ENCODE data around the gene AKAP13.
A peak's percentile ranks its signal among the peaks of the same experiment; 100 is the strongest.

AKAP13 gene

GRCh38 chr15:85611361-85611760 lies 231.0 kb downstream of the AKAP13 start:
- H3K4me3 ChIP-seq (ENCODE audit: low read length), result no peak overlapping the region
- no peak for TF ChIP-seq CTCF (conservative IDR thresholded peaks at IDR 0.05; ENCODE audit: low read length)
- DNase-seq (ENCODE audit: low read depth), result no peak

GRCh38 chr15:85614059-85614458 lies 233.7 kb downstream of the AKAP13 start:
- no peak for TF ChIP-seq CTCF (conservative IDR thresholded peaks at IDR 0.05; ENCODE audit: low read length)
- no peak for DNase-seq (ENCODE audit: low read depth)
- no peak overlapping the region for H3K4me3 ChIP-seq (ENCODE audit: low read length)

- no peak overlapping the region for H3K4me3 ChIP-seq (ENCODE audit: low read length)
- peak; percentile 57 for TF ChIP-seq CTCF (conservative IDR thresholded peaks at IDR 0.05; ENCODE audit: low read length)
- DNase-seq (ENCODE audit: low read depth), result peak; percentile 62
Measured at GRCh38 chr15:85615930-85616329, 235.5 kb downstream of the AKAP13 start.

GRCh38 chr15:85616549-85617110 lies 236.2 kb downstream of the AKAP13 start:
- no peak overlapping the region for H3K4me3 ChIP-seq (ENCODE audit: low read length)
- DNase-seq (ENCODE audit: low read depth), result peak; percentile 80
- TF ChIP-seq CTCF (conservative IDR thresholded peaks at IDR 0.05; ENCODE audit: low read length), result no peak

- H3K4me3 ChIP-seq (ENCODE audit: low read length), result no peak overlapping the region
- DNase-seq (ENCODE audit: low read depth), result no peak
- TF ChIP-seq CTCF (conservative IDR thresholded peaks at IDR 0.05; ENCODE audit: low read length), result no peak
Measured at GRCh38 chr15:85618228-85618505, 237.8 kb downstream of the AKAP13 start.

GRCh38 chr15:85618956-85619491 lies 238.6 kb downstream of the AKAP13 start:
- no peak for TF ChIP-seq CTCF (conservative IDR thresholded peaks at IDR 0.05; ENCODE audit: low read length)
- H3K4me3 ChIP-seq (ENCODE audit: low read length), result peak overlapping the region; percentile 74
- DNase-seq (ENCODE audit: low read depth), result peak; percentile 96

- peak overlapping the region; percentile 74 for H3K4me3 ChIP-seq (ENCODE audit: low read length)
- no peak for DNase-seq (ENCODE audit: low read depth)
- TF ChIP-seq CTCF (conservative IDR thresholded peaks at IDR 0.05; ENCODE audit: low read length), result peak; percentile 30
Measured at GRCh38 chr15:85619992-85620689, 239.7 kb downstream of the AKAP13 start.

Measured in AG10803 (cell line).